ENCODE data around the gene ACR.
"Not testable (repeated sequence)": the region's sequence is repeated elsewhere in the genome, so short reads cannot be mapped to it uniquely, and the experiment has no call there.

DNA sequence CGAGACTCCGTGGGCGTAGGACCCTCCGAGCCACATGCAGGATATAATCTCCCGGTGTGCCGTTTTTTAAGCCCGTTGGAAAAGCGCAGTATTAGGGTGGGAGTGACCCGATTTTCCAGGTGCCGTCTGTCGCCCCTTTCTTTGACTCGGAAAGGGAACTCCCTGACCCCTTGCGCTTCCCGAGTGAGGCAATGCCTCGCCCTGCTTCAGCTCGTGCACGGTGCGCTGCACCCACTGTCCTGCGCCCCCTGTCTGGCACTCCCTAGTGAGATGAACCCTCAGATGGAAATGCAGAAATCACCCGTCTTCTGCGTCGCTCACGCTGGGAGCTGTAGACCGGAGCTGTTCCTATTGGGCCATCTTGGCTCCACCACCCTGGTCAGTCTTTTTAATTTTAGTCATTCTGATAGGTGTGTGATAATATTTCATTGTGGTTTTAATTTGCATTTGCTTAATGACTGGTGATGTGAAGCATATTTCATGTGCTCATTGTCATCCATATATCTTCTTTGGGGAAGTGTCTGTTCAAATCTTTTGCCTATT, 19.0 kb downstream of the ACR start:
- not testable (repeated sequence) for TF ChIP-seq ZNF737 (CRISPR knock-in tag; IDR thresholded peaks at IDR 0.05; ENCODE audit: borderline replicate concordance)
- TF ChIP-seq POLR2A (IDR thresholded peaks at IDR 0.05; ENCODE audit: insufficient read depth in 1 of 2, low read depth in 2 of 2, low read length in 2 of 2) (peak in 1 of 2 experiments; percentile 38; a peak in 1 of 4 replicates), POLR2G (IDR thresholded peaks at IDR 0.05; ENCODE audit: low read depth, low read length) (peak; percentile 54; the same call in 1 of the 2 replicates)

All from HepG2 (cell line).